HG03045 (cell line): ENCODE results near the gene PJA1.

Source experiments
- ATAC-seq: cut with Tn5 transposase; IDR thresholded peaks from one replicate; pipeline ENCODE4 v1.9.1; 2021; ENCODE audit warnings: mild to moderate bottlenecking, moderate library complexity; ENCODE audit not compliant: unreplicated experiment

The PJA1 gene

GRCh38 chrX:69144838-69145680 is 20.2 kb downstream of the PJA1 start:
- no peak for ATAC-seq

- no peak for ATAC-seq
These were observed 21.7 kb downstream of the PJA1 start for GRCh38 chrX:69143530-69143929.

- ATAC-seq = no peak
These were observed 22.3 kb downstream of the PJA1 start for GRCh38 chrX:69142788-69143469.

GRCh38 chrX:69140837-69141236 is 24.4 kb downstream of the PJA1 start:
- no peak for ATAC-seq

- ATAC-seq = no peak
These were observed 25.7 kb downstream of the PJA1 start for GRCh38 chrX:69139516-69139915.

DNA sequence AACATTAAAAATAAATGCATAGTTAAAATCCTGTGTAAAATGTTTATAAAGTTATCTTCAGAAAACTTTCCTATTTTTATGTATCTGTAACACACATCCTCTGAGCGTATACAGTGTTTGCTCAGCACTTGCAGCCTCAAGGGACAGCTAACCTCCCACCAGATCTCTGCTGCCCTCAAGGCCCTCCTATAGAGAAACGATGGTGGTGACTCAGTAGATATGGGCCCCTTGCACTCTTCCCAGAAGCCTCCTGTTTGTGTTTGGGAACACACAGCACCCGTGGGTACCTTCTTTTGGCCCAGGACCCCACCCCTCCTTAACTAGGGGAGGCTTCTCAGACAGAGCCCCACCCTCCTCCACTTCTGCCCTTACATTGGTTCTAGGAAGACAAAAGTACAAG is 26.7 kb downstream of the PJA1 start:
- no peak for ATAC-seq

DNA sequence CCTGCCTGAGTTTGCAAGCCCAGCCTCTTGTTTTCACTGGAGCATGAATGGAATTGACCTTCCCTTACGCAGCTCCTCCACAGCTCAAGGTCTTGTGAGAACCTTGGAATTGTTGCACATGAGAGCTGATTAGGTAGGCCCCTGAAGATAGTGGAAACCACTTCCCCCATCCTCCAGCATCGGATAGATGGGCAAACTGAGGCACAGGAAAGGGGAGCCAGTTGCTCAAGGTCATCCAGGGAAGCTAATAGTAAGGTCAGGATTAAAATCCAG is 27.2 kb downstream of the PJA1 start:
- ATAC-seq = no peak

- ATAC-seq = no peak
These were observed 27.7 kb downstream of the PJA1 start for GRCh38 chrX:69137371-69138117.

DNA sequence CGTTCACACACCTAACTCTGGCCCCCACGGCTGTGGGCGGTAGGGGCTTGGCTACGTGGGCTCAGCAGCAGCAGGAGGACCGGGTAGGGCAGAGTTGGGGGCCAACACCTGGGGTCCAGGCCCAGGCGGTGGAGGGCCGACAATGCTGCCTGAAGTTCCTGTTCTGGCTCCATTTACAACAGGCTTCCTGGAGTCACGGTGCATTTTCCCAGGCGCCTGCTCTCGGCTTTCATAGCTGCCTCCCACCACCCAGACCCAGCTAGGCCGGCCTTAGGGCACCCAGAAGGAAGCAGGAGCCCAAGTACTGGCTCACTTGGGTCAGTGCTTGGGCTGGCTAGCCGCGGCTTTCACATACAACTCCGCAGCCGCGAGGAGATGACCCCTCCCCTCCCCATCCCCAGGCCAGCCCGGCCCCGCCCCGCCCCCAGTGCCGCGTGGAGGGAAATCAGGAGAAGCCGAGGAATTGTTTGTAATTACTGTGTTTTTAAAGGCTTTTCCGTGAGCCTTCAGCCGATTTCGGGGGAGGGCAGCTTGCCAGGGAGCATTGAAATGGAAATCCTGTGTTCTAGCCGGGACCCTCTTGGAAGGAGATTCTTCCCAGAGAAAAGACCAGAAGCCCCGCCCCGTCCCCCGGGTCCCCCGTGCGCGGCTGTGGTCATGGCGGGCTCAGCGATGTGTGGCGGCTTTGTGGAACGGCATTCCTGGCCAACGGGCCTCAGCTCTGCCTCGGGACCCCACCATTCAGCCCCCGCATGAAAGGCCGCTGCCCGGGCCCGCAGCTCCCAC is 28.5 kb downstream of the PJA1 start:
- ATAC-seq = no peak

DNA sequence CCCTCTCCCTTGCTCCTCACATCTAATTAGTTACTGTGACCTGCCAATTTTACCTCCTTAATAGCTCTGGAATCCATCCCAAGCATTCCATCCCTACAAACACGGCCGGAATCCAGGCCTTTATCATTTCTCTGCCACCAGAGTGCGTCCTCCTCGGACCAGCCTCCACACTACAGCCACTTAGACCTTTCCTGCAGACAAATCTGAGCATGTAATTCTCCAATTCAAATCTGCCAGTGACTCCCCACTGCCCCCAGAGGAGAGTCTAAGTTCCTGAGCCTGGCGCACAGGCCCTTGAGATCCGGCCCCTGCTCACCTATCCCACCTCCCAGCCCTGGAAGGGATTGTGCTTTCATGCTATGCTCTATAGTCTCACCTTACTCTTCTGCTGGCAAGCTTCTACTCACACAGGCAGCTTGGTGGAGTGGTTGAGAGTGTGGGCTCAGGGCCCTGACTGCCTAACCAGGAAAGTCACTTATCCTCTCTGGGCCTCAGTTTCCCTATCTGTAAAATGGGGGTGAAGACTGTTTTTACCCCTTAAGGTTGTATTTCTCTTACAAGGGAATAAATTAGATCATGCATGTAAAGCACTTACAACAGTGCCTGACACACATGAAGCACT is 31.2 kb downstream of the PJA1 start:
- no peak for ATAC-seq

GRCh38 chrX:69131886-69132285 is 33.4 kb downstream of the PJA1 start:
- ATAC-seq = no peak

GRCh38 chrX:69130439-69130838 is 34.8 kb downstream of the PJA1 start:
- no peak for ATAC-seq

DNA sequence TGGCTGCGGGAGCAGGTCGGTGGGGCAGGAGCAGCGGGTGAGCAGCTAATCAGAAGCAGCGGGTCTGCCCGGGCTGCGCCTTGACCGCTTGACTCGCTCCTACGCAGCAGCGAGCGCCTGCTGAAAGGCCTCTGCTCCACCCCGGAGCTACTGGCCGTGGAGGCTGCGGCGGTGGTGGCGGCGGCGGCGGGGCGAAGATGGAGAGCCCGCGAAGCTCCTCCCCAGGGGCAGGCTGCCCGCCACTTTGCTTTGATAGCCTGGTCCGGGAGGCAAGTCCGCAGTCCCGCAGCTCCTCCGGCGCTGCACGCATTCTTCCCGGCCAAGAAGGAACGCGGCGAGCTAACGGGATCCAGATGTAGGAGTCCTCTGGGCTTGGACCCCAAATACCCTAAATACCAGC is 36.7 kb downstream of the PJA1 start:
- ATAC-seq = no peak

GRCh38 chrX:69127466-69127865 is 37.8 kb downstream of the PJA1 start:
- no peak for ATAC-seq

DNA sequence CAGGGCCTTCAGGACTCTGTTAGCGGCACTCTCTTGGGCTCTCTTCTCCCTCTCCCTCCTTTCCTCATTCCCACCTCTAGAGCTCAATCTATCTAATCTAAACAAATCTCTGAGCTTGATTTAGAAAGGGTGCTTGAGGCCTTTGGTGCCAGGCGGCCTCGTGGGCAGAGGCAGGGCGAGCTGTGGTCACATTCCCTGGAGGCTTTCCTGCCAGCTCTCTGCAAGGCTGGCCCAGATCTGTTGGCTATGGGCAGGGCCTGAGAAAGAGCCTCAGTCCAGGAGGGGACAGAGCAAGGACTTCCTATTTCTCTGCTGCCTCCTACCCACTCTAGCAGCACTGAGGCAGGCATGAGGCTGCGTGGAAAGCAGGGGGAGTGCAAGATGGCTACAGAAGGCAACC is 38.6 kb downstream of the PJA1 start:
- ATAC-seq = no peak

DNA sequence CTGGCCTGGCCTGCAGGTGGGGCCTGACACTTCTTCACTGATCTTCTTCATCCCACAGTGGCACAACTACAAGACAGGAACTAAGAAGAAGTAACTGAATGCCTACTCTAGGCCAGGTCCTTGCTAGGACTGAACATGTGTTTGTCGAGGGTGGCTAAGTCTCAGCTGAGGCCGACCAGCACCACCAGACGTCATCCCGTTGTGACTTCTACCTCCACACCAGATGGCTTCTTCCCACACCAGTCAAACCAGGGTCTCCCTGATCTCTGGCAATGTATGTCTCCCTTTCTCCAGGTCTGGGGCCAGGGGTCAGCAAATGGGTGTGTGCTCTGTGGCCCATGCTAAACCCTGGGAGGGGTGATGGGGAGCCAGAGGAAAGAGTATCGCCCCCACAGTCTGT is 40.2 kb downstream of the PJA1 start:
- no peak for ATAC-seq

GRCh38 chrX:69124108-69124507 is 41.1 kb downstream of the PJA1 start:
- no peak for ATAC-seq

DNA sequence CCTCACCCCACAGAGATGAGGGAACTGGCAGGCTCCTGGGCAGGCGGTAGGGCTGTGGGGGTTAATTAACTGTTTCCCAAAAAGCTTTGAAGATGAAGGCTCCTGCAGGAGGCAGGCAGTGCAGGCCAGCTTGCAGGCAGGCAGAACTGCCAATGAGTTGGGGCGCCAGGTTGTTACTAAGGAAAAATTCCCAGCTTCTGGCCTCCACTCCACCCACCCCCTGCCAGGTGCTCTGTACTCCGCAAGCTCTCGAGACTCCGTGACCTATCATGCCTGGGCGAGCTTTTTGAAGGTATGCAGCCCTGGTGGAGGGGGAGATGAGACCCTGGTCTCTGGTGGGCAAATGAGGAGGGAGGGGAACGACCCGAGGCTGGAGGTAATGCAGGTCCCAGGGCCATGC is 41.8 kb downstream of the PJA1 start:
- no peak for ATAC-seq

GRCh38 chrX:69121321-69122000 is 43.8 kb downstream of the PJA1 start:
- no peak for ATAC-seq

DNA sequence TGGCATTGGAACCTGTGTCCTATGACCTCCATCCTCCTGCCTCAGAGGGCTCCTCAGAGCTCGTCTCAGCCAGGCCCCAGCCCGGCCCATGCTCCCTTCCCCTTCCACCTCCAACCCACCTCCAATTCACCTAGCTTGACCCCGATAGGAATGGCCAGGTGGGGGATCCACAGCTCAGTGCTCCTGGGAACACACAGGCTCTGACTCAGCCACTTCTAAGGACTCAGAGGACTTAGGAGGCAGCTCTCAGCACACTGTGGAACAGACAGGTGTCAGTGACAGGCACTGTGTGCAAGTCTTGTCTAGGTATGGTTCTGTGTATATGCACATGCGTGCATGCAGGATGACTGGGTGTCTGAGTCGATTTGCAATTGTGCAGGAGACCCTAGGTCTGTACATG is 44.8 kb downstream of the PJA1 start:
- ATAC-seq = no peak
